Activated naive CD8-positive, alpha-beta T cell (primary cell): ENCODE data around the gene TMC8.
"Not testable (repeated sequence)": the region's sequence is repeated elsewhere in the genome, so short reads cannot be mapped to it uniquely, and the experiment has no call there.

Experiments
- H3K27ac Mint-ChIP-seq: one replicate; pipeline ENCODE4 v1.8.0; 2021; ENCODE audit warnings: mixed read lengths
- H3K27me3 Mint-ChIP-seq: one replicate; pipeline ENCODE4 v1.8.0; 2021; ENCODE audit warnings: mixed read lengths
- H3K36me3 Mint-ChIP-seq: one replicate; pipeline ENCODE4 v1.8.0; 2021; ENCODE audit warnings: mixed read lengths
- H3K4me1 Mint-ChIP-seq: one replicate; pipeline ENCODE4 v1.8.0; 2021; ENCODE audit warnings: low read depth, mixed read lengths
- H3K4me3 Mint-ChIP-seq: one replicate; pipeline ENCODE4 v1.8.0; 2021; ENCODE audit warnings: mild to moderate bottlenecking, mixed read lengths
- H3K9me3 Mint-ChIP-seq: one replicate; pipeline ENCODE4 v1.8.0; 2021; ENCODE audit warnings: low read depth, mixed read lengths

The TMC8 gene

DNA sequence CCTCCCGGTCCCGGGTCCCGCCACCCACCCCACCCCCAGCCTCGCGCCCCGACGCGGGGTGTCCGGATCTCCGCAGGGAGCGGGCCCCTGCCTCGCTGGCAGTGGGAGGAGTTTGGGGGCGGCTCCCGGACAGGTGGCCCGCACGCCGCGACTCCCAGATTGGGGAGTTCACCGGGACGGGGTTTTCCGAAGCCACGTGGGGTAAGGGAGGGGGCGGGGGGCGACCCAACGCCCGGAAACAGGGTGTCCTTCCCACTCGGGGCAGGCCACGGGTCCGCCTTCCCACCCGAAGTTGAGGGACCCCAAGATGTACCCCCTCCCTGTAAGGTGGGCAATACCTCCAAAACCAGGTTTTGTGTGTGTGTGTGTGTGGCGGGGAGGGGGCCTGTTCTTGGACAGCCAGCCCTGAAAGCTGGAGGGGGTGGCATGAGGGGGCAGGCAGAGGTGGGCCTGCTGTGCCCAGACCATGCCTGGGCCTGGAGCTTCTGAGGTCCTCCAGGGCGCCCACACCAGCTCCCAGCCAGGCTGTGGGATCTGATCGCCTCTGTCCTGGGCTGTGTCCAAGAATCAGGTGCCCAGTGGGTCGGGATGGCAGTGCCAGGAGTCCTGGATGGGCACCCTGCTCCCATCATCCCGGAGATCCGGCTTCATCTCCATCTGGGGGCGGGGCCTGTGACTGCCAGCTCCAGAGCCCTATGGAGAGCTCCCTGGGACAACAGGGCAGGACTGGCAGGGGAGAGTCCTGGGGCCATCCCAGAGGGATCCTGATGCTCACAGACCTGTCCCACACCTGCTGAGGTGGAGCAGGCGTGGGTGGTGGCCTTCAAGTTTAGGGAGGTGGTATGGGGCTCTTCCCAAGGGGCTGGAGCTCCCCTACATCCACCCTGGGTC is 38.6 kb downstream of the TMC8 start:
- Mint-ChIP-seq H3K9me3 (no peaks in the 10 kb centered on the region), H3K27ac (peak overlapping the region; percentile 58), H3K4me1 (peaks cover 36% of the 10 kb centered on the region), H3K27me3 (no peaks in the 10 kb centered on the region), H3K36me3 (no peaks in the 10 kb centered on the region), H3K4me3 (peak overlapping the region; percentile 73)

DNA sequence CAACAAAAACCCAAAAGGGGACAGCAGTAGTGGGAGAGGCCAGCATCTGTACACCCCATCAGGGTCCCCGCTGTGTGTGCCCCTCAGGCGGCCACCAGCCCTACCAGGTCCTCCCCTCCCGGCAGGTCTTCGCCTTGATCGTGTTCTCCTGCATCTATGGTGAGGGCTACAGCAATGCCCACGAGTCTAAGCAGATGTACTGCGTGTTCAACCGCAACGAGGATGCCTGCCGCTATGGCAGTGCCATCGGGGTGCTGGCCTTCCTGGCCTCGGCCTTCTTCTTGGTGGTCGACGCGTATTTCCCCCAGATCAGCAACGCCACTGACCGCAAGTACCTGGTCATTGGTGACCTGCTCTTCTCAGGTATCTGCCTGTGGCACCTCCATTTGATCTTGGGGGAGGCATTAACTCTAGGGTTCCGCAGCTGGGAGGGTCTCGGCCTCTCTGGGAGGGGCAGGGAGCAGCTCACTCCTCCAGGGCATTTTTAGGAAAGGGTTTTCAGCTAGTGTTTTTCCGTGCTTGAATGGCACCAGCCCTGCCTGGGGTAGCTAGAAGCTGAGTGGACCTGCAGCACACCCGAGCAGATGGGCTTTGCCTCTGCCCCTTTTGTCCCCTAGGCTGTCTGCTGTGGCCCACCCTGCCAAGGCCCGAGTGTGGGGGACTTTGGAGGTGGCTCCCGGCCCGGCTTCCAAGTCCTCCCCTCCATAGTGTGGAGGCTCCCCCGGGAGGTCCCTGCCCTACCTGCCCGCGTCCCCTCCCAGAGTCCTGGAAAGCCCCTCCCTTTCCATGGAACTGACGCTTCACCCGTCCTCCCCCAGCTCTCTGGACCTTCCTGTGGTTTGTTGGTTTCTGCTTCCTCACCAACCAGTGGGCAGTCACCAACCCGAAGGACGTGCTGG is 40.4 kb downstream of the TMC8 start:
- H3K4me1 Mint-ChIP-seq: peaks cover 41% of the 10 kb centered on the region
- no peaks in the 10 kb centered on the region for H3K36me3 Mint-ChIP-seq
- H3K4me3 Mint-ChIP-seq: peak overlapping the region; percentile 73
- no peaks in the 10 kb centered on the region for H3K9me3 Mint-ChIP-seq
- H3K27me3 Mint-ChIP-seq: no peaks in the 10 kb centered on the region
- peak overlapping the region; percentile 58 for H3K27ac Mint-ChIP-seq

- not testable (repeated sequence) for H3K36me3 Mint-ChIP-seq, H3K27me3 Mint-ChIP-seq, H3K9me3 Mint-ChIP-seq, H3K4me3 Mint-ChIP-seq
- peak overlapping the region; percentile 16 for H3K27ac Mint-ChIP-seq
- H3K4me1 Mint-ChIP-seq: peaks cover 48% of the 10 kb centered on the region
These were observed 41.1 kb downstream of the TMC8 start for GRCh38 chr17:78171591-78172248.

DNA sequence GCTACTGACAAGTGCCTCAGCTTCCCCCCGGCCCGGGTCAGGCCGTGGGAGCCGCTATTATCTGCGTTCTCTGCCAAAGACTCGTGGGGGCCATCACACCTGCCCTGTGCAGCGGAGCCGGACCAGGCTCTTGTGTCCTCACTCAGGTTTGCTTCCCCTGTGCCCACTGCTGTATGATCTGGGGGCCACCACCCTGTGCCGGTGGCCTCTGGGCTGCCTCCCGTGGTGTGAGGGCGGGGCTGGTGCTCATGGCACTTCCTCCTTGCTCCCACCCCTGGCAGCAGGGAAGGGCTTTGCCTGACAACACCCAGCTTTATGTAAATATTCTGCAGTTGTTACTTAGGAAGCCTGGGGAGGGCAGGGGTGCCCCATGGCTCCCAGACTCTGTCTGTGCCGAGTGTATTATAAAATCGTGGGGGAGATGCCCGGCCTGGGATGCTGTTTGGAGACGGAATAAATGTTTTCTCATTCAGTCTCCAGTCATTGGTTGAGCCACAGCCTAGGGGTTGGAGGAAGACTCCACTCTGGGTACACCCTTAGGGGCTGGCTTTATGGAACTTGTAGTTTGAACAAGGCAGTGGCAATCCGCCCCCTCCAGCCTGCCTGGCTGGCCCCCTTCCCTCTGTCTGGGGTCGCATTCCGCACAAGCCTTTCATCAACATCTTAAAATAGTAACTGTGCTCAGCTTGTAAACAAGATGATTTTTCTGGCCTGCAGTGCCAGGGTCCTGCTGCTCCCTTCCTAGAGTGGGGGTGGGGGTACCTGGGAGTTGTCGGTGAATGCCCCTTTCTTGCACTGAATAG is 41.9 kb downstream of the TMC8 start:
- H3K27me3 Mint-ChIP-seq: no peaks in the 10 kb centered on the region
- no peaks in the 10 kb centered on the region for H3K36me3 Mint-ChIP-seq
- peak overlapping the region; percentile 20 for H3K4me3 Mint-ChIP-seq
- peak overlapping the region; percentile 68 for H3K27ac Mint-ChIP-seq
- H3K4me1 Mint-ChIP-seq: peaks cover 52% of the 10 kb centered on the region
- no peaks in the 10 kb centered on the region for H3K9me3 Mint-ChIP-seq

GRCh38 chr17:78173097-78173715 is 42.6 kb downstream of the TMC8 start:
- no peaks in the 10 kb centered on the region for H3K27me3 Mint-ChIP-seq
- H3K4me3 Mint-ChIP-seq: peak overlapping the region; percentile 36
- H3K27ac Mint-ChIP-seq: peak overlapping the region; percentile 68
- peaks cover 50% of the 10 kb centered on the region for H3K4me1 Mint-ChIP-seq
- no peaks in the 10 kb centered on the region for H3K36me3 Mint-ChIP-seq
- no peaks in the 10 kb centered on the region for H3K9me3 Mint-ChIP-seq

DNA sequence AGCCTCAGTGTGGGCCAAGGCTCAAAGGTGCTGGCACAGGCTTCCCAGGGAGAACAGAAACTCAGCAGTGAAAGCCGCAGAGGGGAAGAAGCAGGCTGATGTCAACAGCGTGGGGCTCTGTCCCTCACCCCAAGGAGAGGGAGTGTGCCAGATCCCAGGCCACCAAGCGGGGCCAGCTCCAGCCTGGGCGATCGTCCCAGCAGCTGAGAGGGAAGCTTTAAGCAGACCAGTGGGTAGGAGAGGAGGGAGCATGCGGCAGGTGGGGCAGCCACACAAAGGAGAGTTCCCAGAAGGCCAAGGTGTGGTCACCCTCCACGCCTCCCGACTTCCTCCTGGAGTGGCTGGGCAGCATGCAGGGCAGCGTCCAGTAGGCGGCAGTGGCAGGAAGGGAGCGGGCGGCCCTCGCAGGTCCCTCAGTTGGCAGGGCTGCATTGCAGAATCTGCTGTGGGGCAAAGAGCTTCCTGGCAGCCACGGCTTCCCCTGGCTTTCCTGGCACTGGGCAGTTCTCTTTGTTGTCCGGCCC is 43.8 kb downstream of the TMC8 start:
- H3K27me3 Mint-ChIP-seq: no peaks in the 10 kb centered on the region
- no peak overlapping the region for H3K4me3 Mint-ChIP-seq
- no peaks in the 10 kb centered on the region for H3K36me3 Mint-ChIP-seq
- no peak overlapping the region for H3K27ac Mint-ChIP-seq
- H3K9me3 Mint-ChIP-seq: no peaks in the 10 kb centered on the region
- H3K4me1 Mint-ChIP-seq: peaks cover 50% of the 10 kb centered on the region

DNA sequence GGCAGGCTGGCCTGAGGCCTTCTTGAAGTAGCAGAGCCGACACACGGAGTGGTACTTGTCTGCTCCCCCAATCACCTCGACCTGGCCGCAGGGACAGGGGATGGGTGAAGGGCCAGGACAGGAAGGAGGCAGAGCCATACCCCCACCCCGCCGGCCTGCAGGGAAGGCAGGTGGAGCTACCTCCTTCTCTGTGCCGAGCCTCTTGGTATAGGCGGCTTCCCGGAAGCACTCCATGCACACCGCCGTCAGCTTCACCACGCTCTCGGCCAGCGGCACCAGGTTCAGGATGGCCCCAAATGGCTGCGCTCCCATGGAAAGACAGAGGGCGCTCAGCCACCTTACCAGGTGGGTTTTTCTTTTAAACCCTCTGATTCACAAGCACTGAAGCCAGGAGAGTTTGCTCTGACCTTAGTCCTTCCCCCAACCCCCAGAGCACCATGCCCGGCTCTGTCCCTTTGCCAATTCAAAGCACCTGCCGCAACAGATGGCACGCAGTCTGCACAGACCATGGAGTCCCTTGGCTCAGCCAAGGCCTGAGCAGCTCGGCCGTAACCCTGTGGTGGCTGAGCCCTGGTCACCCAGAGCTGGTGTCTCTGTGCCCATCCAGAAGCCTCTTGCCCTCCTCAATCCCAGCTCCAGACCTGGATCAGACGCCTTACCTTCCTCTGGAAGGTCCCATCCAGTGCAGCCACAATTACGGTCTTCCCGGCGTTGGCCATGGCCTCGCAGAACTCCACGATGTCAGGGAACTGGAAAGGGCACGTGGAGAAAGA is 44.5 kb downstream of the TMC8 start:
- Mint-ChIP-seq H3K27me3 (no peaks in the 10 kb centered on the region), H3K9me3 (no peaks in the 10 kb centered on the region), H3K27ac (no peak overlapping the region), H3K4me3 (no peak overlapping the region), H3K4me1 (peaks cover 50% of the 10 kb centered on the region), H3K36me3 (no peaks in the 10 kb centered on the region)

- H3K9me3 Mint-ChIP-seq: no peaks in the 10 kb centered on the region
- H3K4me3 Mint-ChIP-seq: no peak overlapping the region
- H3K4me1 Mint-ChIP-seq: peaks cover 48% of the 10 kb centered on the region
- H3K36me3 Mint-ChIP-seq: no peaks in the 10 kb centered on the region
- H3K27ac Mint-ChIP-seq: no peak overlapping the region
- H3K27me3 Mint-ChIP-seq: no peaks in the 10 kb centered on the region
These were observed 45.0 kb downstream of the TMC8 start for GRCh38 chr17:78175643-78175981.

GRCh38 chr17:78176548-78177025 is 46.0 kb downstream of the TMC8 start:
- H3K4me3 Mint-ChIP-seq: no peak overlapping the region
- H3K4me1 Mint-ChIP-seq: peaks cover 41% of the 10 kb centered on the region
- H3K27ac Mint-ChIP-seq: no peak overlapping the region
- no peaks in the 10 kb centered on the region for H3K9me3 Mint-ChIP-seq
- no peaks in the 10 kb centered on the region for H3K36me3 Mint-ChIP-seq
- H3K27me3 Mint-ChIP-seq: no peaks in the 10 kb centered on the region

DNA sequence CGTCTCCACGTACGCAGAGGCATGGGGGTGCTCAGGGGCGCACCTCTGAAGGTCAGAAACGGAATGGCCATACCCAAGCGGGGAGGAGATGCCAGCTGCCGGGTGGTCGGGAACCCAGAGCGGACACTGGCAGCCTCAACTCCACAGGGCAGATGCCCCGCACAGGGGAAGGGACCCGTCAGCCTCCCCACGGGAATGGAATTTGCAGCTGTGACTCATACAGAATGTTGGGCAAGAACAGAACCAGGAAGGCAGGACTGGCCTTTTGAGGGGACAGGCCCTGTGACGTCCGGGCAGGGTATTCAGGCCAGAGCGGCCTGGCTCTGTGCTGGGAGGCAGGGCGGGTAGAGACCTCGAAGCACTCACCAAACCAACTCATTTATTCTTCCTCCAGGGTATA is 48.8 kb downstream of the TMC8 start:
- H3K27me3 Mint-ChIP-seq: no peaks in the 10 kb centered on the region
- no peak overlapping the region for H3K27ac Mint-ChIP-seq
- H3K4me3 Mint-ChIP-seq: no peak overlapping the region
- H3K4me1 Mint-ChIP-seq: peaks cover 15% of the 10 kb centered on the region
- H3K36me3 Mint-ChIP-seq: no peaks in the 10 kb centered on the region
- H3K9me3 Mint-ChIP-seq: no peaks in the 10 kb centered on the region

GRCh38 chr17:78180083-78180482 is 49.5 kb downstream of the TMC8 start:
- Mint-ChIP-seq H3K4me3 (no peak overlapping the region), H3K9me3 (no peaks in the 10 kb centered on the region)

GRCh38 chr17:78180508-78180907 is 49.9 kb downstream of the TMC8 start:
- Mint-ChIP-seq H3K9me3 (no peaks in the 10 kb centered on the region), H3K4me1 (peaks cover 12% of the 10 kb centered on the region), H3K36me3 (no peaks in the 10 kb centered on the region), H3K27me3 (no peaks in the 10 kb centered on the region), H3K4me3 (no peak overlapping the region), H3K27ac (no peak overlapping the region)

More at GRCh38 chr17:78180083-78180482, 49.5 kb downstream of the TMC8 start:
- Mint-ChIP-seq H3K36me3 (no peaks in the 10 kb centered on the region), H3K4me1 (peaks cover 15% of the 10 kb centered on the region), H3K27me3 (no peaks in the 10 kb centered on the region), H3K27ac (no peak overlapping the region)

DNA sequence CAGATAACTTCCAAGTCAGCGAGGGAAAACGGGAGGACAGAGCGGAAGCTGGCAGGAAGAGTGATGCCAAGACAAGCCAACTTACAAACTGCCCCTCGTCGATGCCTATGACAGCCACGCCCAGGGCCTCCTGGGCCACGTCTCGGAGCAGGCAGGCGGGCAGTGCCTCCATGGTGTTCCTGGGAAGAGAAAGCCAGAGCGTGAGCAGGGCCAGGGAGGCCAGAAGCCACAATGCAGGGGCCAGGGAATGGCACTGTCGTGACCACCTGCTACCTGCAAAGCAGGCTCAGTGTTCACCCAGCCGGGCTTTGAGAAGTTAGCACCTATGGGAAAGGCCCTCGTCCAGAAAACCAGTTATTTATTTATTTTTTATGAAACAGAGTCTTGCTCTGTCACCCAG is 51.9 kb downstream of the TMC8 start:
- Mint-ChIP-seq H3K9me3 (no peaks in the 10 kb centered on the region), H3K27me3 (no peaks in the 10 kb centered on the region), H3K4me3 (no peak overlapping the region), H3K4me1 (peaks cover 5% of the 10 kb centered on the region), H3K36me3 (no peaks in the 10 kb centered on the region), H3K27ac (no peak overlapping the region)
